NOMO-1 treated with DMSO at 0.1 percent for 48 hours (cell line): ENCODE data around the gene CEP250.
"Not testable (repeated sequence)": the region's sequence is repeated elsewhere in the genome, so short reads cannot be mapped to it uniquely, and the experiment has no call there.

ENCODE experiments used
- DNase-seq: peaks from one replicate; lab custom pipeline; 2025; ENCODE audit not compliant: unreplicated experiment; lab: John Stamatoyannopoulos, UW

Gene CEP250

DNA sequence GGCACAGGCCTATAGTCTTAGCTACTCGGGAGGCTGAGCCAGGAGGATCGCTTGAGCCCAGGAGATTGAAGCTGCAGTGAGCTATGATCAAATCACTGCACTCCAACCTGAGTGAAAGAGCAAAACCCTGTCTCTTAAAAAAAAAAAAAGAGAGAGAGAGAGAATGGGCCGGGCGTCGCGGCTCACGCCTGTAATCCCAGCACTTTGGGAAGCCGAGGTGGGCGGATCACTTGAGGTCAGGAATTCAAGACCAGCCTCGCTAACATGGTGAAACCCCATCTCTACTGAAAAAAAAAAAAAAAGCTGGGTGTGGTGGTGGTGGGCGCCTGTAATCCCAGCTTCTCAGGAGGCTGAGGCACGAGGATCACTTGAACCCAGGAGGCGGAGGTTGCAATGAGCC, 5.5 kb upstream of the CEP250 start:
- DNase-seq = not testable (repeated sequence)

DNA sequence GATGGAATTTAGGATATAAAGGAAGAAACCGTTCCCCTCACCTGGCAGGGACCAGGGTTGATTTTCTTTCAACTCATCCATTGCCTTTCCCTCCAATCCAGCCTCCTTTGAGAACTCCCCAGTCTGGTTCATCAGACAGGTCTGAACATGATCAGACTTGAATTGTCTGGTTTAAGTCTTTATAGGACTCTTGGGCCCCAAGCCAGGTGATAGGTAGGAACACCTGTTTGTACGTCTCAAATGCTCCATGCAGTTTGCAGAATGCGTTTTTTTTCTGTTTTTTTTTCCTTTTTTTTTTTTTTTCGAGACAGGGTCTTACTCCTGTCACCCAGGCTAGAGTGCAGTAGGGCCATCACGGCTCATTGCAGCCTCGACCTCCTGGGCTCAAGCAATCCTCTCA, 4.1 kb upstream of the CEP250 start:
- no peak for DNase-seq

DNA sequence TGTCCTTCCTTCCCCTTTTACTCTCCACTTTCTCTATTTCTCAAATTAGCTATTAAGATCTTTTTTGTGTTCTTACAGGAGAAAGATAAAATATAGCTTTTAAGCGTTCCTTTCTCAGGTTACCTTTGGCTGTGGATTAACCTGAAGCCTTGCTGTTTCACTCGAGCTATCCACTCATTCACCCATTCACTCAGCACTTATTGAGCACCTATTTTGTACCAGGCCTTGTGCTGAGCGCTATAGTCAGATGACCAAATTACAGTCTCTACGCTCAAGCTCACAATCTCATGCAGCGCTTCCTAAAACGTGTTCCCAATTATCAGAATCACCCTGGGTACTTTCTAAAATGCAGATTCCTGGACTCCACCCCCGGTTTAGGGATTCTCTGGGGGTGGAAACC, 1.8 kb upstream of the CEP250 start:
- no peak for DNase-seq

DNA sequence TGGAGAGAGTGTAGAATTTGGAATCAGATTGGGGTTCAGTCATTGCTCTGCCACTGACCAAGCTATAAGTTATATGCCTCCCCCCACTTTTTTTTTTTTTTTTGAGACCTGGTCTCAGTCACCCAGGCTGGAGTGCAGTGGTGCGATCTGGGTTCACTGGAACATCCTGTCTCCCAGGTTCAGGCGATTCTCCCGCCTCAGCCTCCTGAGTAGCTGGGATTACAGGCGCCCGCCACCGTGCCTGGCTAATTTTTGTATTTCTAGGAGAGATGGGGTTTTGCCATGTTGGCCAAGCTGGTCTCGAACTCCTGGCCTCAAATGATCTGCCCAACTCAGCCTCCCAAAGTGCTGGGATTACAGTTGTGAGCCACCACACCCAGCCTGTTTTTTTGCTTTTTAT, 1.3 kb downstream of the CEP250 start:
- DNase-seq = not testable (repeated sequence)

DNA sequence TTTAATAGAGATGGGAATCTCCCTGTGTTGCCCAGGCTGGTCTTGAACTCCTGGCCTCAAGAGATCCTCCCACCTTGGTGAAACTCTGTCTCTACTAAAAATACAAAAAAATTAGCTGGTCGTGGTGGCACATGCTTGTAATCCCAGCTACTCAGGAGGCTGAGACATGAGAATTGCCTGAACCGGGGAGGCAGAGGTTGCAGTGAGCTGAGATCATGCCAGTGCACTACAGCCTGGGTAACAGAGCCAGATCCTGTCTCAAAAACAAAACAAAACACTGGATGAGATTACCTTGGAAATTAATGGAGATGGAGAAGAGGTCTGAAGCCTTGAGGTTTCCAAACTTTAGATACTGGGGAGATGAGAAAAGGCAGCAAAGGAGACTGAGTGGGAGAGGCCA, 2.1 kb downstream of the CEP250 start:
- not testable (repeated sequence) for DNase-seq

DNA sequence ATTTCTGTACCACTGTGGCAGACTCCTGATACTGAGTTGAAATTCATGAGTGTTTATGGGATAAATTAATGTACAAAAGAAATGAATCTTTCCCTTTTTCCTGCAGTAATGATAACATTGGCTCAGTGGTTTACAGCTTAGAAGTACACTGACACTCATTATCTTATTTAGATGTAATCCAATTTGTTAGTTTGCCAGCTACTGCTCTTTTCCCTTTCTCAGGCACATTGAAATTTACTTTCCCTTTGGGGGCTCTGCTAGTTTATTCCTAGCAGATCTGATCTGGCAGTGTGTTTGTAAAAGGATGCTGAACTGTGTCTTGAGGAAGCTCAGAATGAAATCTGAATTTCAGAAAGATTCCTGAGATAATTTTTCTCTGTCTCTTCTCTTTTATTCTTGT, 3.0 kb downstream of the CEP250 start:
- DNase-seq = no peak

DNA sequence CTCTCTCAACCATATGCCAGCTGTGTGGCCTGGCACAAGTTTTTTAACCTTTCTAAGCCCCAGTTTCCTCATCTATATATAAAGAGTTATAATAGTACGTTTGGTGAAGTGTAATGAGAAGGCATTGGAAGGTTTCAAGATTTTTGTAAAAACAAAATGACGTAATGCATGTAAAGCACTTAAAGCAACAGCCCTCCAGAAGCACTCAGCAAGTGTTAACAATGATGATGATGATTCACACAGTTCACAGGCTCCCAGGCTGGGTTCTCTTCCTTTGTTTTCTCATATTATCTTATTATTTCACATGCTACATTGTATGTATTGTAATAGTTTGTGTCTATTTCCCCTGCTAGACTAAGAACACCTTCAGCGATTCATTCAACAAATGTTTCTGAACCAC, 6.2 kb downstream of the CEP250 start:
- no peak for DNase-seq

DNA sequence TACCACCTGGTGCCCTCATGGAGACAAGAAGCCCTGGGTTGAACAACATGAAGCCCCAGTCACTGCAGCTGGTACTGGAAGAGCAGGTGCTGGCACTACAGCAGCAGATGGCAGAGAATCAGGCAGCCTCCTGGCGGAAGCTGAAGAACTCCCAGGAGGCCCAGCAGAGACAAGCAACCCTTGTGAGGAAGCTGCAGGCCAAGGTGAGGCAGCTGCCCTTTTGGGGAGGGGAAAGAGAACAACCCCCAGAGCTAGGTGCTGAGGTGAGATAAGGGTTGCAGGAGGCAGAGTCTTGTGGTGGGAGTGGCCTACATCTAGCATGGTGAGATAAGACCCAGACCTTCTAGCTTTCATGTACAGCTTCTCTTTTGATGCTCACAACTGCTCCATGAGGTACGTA, 7.0 kb downstream of the CEP250 start:
- no peak for DNase-seq

DNA sequence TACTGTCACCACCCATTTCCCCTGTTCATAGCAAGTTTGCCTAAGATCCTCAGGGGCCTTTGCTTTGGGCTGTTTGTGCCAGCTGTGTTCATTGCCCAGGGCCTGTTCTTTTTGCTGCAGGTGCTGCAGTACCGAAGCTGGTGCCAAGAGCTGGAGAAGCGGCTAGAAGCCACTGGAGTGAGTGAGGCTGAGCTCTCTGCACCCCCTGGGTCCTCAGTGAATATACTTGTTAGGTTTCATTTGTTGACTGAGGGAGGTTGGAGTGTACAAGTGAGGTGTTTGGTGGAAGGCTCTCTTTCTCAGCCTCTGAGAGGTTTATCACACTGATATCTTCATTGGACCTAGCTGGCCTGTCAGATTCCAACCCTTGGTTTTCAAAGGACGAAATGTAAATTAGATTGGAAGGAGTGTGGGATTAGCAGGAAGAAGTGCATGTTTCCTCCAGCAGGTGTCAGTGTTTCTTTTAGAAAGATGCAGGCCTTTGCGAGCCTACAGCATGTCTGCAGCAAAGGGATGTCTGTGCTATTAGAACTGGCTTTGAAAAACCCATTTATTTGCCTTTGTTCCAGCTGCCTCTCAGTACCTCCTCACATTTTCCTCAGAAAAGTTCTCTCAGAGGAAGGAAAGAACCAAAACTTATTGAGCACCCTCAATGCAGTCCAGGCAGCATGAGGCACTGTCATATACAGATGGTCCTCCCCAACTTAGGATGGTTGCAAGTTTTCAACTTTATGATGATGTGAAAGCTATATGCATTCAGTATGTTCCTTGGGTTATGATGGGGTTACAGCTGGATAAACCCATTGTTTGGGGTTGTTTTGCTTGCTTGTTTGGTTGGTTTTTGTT, 8.3 kb downstream of the CEP250 start:
- peak; percentile 50 for DNase-seq

DNA sequence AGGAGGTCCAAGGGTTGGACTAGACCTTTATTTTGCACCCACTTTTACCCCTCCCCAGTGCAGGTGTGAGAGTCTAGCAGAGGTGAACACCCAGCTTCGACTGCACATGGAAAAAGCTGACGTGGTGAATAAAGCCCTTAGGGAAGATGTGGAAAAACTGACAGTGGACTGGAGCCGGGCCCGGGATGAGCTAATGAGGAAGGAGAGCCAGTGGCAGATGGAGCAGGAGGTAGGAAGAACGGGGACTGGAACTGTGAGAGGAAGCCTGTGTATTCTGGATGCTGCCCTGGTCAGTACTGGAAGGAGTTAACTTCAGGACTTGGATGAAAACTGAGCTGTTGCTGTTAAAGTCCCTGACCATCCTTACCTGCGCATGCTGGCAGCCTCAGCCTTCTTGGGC, 10.6 kb downstream of the CEP250 start:
- no peak for DNase-seq

DNA sequence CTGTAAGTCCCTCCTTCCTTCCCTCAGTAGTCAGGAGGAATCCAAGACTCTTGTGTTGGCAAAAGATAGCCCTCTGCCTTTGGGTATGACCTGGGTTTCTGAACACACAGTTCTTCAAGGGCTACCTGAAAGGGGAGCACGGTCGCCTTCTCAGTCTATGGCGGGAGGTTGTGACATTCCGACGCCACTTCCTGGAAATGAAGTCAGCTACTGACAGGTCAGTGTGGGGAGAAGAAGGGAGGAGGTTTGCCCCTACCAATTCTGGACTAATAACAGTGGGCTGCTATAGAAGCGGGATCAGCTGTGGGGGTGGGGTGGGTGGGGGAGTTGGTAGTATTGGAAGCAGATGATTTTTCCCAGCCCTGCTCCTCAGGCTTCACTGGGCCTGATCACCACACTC, 11.5 kb downstream of the CEP250 start:
- no peak for DNase-seq

DNA sequence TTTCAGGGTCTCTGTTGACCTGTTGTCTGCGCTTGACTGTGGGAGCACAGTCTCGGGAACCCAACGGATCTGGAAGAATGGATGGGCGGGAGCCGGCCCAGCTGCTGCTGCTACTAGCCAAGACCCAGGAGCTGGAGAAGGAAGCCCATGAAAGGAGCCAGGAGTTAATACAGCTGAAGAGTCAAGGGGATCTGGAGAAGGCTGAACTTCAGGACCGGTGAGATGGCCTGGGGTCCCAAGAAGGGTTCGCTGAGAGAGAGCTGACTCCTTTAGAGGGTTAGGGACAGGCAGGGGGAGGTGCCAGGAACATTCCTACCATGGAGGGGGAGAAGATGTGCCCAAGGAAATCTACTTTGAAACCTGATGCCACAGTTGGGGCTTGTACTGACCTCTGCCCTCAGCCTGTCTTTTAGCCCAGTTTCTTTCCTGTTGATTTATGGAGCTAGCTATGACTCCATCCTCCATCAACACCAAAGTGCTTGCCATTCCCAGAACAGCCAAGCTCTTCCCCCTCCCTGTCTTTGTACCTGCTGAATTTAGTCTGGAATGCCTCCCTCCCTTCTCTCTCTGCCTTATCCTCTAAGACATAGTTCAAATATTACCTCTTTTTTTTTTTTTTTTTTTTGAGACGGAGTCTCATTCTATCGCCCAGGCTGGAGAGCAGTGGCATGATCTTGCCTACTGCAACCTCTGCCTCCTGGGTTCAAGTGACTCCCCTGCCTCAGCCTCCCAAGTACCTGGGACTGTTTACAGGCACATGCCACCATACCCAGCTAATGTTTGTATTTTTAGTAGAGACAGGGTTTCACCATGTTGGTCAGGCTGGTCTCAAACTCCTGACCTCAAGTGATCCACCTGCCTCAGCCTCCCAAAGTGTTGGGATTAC, 12.2 kb downstream of the CEP250 start:
- no peak for DNase-seq

DNA sequence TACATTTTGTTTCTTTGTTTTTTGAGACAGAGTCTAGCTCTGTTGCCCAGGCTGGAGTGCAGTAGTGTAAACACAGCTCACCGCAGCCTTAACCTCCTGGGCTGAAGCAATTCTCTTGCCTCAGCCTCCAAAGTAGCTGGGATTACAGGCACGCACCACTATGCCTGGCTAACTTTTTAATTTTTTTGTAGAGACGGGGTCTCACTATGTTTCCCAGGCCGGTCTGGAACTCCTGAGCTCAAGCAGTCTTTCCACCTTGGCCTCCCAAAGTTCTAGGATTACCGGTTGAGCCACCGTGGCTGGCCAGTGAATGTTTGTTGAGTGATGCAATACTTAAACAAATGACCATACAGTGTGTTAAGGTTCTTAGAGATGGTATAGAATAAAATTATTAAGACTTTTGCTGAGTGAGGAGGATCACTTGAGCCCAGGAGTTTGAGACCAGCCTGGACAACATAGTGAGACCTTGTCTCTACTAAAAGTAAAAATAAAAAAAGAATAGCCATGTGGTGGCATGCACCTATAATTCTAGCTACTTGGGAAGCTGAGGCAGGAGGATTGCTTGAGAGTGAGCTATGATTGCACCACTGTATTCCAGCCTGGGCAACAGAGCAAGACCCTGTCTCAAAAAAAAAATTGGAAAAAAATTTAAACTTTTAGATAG, 13.4 kb downstream of the CEP250 start:
- no peak for DNase-seq

DNA sequence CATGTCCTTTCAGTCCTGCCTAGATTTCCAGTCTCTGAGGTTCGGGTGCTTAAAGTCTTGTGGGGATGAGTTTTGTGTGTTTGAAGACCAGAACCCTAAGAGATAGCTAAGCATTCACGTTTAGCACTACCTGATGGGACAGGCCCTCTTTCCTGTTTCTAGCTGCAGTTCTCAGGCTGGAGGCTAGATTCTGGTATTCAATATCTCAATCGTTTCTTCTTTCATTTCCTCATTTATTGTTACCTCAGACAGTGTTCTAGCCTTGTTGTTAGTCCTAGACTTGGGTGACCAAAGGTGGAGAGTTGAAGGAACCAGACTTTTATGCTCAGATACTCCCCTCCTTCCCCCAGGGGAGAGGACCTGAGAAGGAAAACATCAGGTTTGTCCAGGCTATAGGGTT, 16.8 kb downstream of the CEP250 start:
- peak; percentile 48 for DNase-seq

DNA sequence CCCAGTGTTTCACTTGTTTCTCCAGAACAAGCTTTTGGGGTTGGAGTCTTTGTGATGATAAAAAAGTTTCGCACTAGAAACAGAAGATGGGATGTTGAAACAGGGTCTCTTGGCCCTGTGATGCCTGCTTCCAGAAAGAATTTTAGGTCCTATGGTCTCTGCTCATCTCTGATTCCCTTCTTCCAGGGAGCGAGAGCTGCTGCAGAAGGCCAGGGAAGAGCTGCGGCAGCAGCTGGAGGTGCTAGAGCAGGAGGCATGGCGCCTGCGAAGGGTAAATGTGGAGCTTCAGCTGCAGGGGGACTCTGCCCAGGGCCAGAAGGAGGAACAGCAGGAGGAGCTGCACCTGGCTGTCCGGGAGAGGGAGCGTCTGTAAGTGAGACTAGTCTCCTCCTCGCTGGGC, 18.3 kb downstream of the CEP250 start:
- DNase-seq = no peak

DNA sequence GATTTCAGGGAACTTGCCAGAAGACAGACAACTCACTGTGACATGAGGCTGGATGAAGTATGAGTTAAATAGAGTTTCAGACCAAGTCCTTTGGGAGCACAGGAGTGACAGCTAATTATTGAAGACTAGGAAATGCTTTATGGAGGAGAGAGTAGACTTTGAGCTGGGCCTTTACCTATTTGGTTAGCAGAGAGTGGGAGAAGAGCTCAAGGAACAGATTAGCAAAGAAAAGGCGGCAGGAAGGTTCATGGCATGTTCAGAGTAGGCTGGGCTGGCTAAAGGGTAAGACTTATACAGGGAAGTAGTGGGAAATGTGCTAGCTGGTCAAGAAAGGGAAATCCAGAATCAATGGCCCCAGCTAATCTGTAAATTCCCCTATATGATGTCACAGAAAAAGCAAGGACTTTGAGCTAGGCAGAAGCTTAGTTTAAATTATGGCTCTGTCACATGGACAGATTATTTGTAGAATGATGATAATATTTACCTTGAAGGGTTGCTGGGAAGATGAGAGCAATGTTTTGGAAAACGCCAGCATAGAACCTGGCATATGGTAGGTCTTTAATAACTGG, 19.0 kb downstream of the CEP250 start:
- no peak for DNase-seq

DNA sequence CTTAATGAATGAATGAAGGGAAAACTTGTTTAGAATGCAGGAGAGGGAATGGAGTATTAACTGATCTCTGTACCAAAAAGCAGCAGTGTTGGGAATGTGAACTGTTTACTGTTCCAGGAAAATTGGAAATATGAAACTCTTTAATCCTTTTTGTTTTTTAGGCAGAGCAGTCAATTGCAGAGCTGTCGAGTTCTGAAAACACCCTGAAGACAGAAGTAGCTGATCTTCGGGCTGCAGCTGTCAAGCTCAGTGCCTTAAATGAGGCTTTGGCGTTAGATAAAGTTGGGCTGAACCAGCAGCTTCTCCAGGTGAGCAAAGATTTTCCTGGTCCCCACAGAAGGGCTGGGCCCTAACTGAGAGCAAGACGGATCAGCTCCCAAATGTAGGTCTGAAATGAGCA, 20.9 kb downstream of the CEP250 start:
- no peak for DNase-seq

DNA sequence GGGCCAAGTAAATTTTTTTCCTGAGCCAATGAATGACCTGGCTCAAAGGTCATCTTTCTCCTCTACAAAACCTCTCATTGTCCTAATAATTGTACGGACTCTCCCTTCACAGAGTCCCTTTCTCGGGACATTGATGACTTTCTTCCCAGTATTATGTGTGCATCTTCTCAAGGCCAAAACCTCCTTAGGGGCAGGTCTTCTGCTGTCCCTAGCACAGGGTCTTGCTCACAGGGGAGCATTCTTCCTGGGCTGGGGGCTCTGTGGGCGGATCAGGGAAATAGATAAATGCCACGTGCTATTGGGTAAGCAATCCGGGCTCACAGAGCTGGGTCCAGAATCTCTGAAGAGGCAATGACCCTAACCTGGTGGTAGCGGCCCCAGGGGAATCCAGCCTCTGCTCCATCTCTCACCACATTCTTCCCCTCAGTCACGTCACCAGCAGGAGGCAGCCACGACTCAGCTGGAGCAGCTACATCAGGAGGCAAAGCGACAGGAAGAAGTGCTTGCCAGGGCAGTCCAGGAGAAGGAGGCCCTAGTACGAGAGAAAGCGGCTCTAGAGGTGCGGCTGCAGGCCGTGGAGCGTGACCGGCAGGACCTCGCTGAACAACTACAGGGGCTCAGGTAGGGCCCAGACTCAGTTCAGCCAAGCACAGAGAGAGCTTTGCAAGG, 23.5 kb downstream of the CEP250 start:
- DNase-seq = no peak

DNA sequence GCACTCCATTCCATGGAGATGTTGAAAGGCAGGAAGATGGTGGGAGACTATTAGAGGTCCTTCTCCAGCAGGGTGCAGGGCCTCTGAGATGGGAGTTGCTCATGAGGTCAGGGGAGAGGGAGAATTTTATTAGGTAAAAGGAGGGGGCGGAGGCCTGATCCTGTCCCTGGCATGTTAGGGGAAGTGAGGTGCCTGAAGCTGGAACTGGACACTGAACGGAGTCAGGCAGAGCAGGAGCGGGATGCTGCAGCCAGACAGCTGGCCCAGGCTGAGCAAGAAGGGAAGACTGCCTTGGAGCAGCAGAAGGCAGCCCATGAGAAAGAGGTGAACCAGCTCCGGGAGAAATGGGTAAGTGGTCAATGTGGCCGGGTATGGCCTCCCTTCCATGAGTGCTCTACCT, 24.4 kb downstream of the CEP250 start:
- no peak for DNase-seq

DNA sequence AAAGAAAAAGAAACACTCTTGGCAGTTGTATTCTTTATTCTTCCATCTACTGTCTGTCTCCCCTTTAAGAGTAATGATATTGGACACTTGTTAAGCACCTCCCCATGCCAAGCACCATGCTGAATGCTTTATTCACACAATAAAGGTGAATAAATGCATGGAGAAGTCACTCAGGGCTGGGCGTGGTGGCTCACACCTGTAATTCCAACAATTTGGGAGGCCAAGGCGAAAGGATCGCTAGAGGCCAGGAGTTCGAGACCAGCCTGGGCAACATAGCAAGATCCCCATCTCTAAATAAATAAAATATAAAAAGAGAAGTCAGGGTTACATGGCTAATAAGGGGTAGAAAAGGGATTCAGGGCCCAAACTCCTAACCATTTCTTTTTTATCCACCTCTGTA, 32.1 kb downstream of the CEP250 start:
- DNase-seq = no peak

DNA sequence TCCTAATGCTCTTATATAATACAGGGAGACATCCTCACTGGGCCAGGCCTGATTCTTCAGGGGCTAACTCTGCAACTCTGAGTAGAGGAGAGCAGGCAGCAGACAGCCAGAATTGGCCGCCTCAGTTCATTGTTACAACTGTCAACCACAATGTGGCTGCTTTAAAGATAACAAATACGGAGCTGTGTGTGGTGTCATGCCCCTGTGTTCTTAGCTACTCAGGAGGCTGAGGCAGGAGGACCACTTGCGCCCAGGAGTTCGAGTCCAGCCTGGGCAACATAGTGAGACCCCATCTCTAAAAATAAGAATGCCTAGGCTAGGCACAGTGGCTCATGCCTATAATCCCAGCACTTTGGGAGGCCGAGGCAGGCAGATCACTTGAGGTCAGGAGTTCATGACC, 34.3 kb downstream of the CEP250 start:
- DNase-seq = no peak
